Esophagus muscularis mucosa (tissue), 3 donors: ENCODE measurements around the gene AQP7.

Experiments used
- CTCF ChIP-seq, 3 experiments: fragments of 200-600 bp in 2 of 3; fragments of 450-650 bp in 1 of 3; sonication (generic) in 2 of 3; IDR thresholded peaks; one replicate each; pipeline ENCODE4 v1.5.1; 2017 to 2019; ENCODE audit warnings: antibody characterized with exemption in 3 of 3, mild to moderate bottlenecking in 2 of 3, moderate library complexity in 1 of 3
- POLR2A ChIP-seq: fragments of 450-650 bp; IDR thresholded peaks from one replicate; pipeline ENCODE4 v1.6.1; 2017; ENCODE audit warnings: antibody characterized with exemption, moderate library complexity, mild to moderate bottlenecking, low read depth
- POLR2AphosphoS5 ChIP-seq, 2 donors: sonication (generic); formaldehyde crosslinking; IDR thresholded peaks; one replicate each; pipeline ENCODE4 v1.6.1; 2017; ENCODE audit warnings: antibody characterized with exemption in 2 of 2

- TF ChIP-seq CTCF (IDR thresholded peaks at IDR 0.05) = no peak
- TF ChIP-seq POLR2AphosphoS5 (IDR thresholded peaks at IDR 0.05) = peak in 1 of 2 donors; percentile 61
- no peak for TF ChIP-seq POLR2A
Measured at GRCh38 chr9:33350310-33350709, 52.1 kb downstream of the AQP7 start.
